GM12878 (cell line): Measurements from ENCODE around the gene NAP1L5. TPM values are rescaled to one million over a fixed set of nuclear protein-coding genes. Genes with fewer than 3 reads are reported as not detected.

Source experiments
- ATAC-seq: fragments of 200-7000 bp; cut with Tn5 transposase; 3 replicates; pipeline ENCODE4 v1.9.1; 2020; ENCODE audit warnings: mild to moderate bottlenecking, moderate library complexity
- BruUV-seq: library from RNA; stranded (reverse); fragments of 400-500 nt; replicated peaks from 2 replicates; lab custom pipeline; 2021; lab: Mats Ljungman, UMichigan
- CTCF ChIA-PET: fragments of 300-600 bp; sonication (Branson Sonifier 250); formaldehyde crosslinking; extraction: SDS; loops from one replicate; lab custom pipeline; 2021; ENCODE audit warnings: inconsistent platforms; lab: Yijun Ruan, JAX
- POLR2A ChIA-PET: fragments of 350-600 bp; formaldehyde crosslinking; extraction: SDS; loops from one replicate; lab custom pipeline; 2021; ENCODE audit warnings: inconsistent platforms; lab: Charles Lee
- RAD21 ChIA-PET: fragments of 300-600 bp; sonication (Branson Sonifier 250); formaldehyde crosslinking; loops from one replicate; lab custom pipeline; 2023; ENCODE audit warnings: antibody characterized with exemption; ENCODE audit not compliant: unreplicated experiment; lab: Charles Lee
- SMC1A ChIA-PET: fragments of 300-600 bp; sonication (Branson Sonifier 250); formaldehyde crosslinking; loops from one replicate; lab custom pipeline; 2023; ENCODE audit not compliant: unreplicated experiment, uncharacterized antibody; lab: Charles Lee
- DNase-seq: peaks from one replicate; pipeline ENCODE4 v3.0.0-alpha.2; 2011; ENCODE audit warnings: low read depth, low spot score
- FAIRE-seq: peaks from 3 replicates; lab custom pipeline; 2011; peaks lifted over from hg19 to GRCh38; lab: Jason Lieb, UNC
- H2AFZ ChIP-seq: 2 replicates; pipeline ENCODE4 v1.6.0; 2011; ENCODE audit warnings: low read depth, low read length, control low read depth; ENCODE audit not compliant: control insufficient read depth
- H3K27ac ChIP-seq: 2 replicates; pipeline ENCODE4 v1.5.1; 2011; ENCODE audit warnings: control low read depth; ENCODE audit not compliant: control insufficient read depth, insufficient read depth
- H3K27me3 ChIP-seq, 2 experiments: replicated peaks in 1 of 2; 2 replicates each; pipeline versions ENCODE4 v1.6.0 to v1.6.1; 2011; ENCODE audit warnings: low read length in 1 of 2; ENCODE audit not compliant: control insufficient read depth in 2 of 2, insufficient read depth in 2 of 2
- H3K36me3 ChIP-seq, 2 experiments: 2 replicates each; pipeline ENCODE4 v1.5.1; 2011; ENCODE audit warnings: low read length in 1 of 2; ENCODE audit not compliant: control insufficient read depth in 2 of 2, insufficient read depth in 2 of 2
- H3K4me1 ChIP-seq: 2 replicates; pipeline ENCODE4 v1.6.1; 2011; ENCODE audit warnings: mild to moderate bottlenecking, low read length, moderate library complexity, mixed read lengths; ENCODE audit not compliant: control insufficient read depth, insufficient read depth
- H3K4me2 ChIP-seq: 2 replicates; pipeline ENCODE4 v1.6.0; 2011; ENCODE audit warnings: control low read depth; ENCODE audit not compliant: control insufficient read depth, insufficient read depth
- H3K4me3 ChIP-seq: fragments of 200-600 bp; sonication (generic); 2 replicates; pipeline ENCODE4 v1.5.1; 2016
- H3K79me2 ChIP-seq: 2 replicates; pipeline ENCODE4 v1.6.0; 2011; ENCODE audit warnings: low read length; ENCODE audit not compliant: control insufficient read depth, insufficient read depth
- H3K9ac ChIP-seq: 2 replicates; pipeline ENCODE4 v1.8.0; 2011; ENCODE audit warnings: low read length, control low read depth, mixed read lengths; ENCODE audit not compliant: control insufficient read depth, insufficient read depth
- H3K9me3 ChIP-seq: replicated peaks from 3 replicates; pipeline ENCODE4 v1.5.1; 2011; ENCODE audit warnings: mild to moderate bottlenecking, low read length; ENCODE audit not compliant: control insufficient read depth, insufficient read depth
- H4K20me1 ChIP-seq: 2 replicates; pipeline ENCODE4 v1.6.0; 2011; ENCODE audit not compliant: control insufficient read depth, insufficient read depth
- CHD4 ChIP-seq: fragments of 200-600 bp; sonication (generic); IDR thresholded peaks from 2 replicates; pipeline ENCODE4 v1.6.1; 2016; ENCODE audit warnings: mild to moderate bottlenecking
- IKZF2 ChIP-seq, 2 experiments: fragments of 450-650 bp; IDR thresholded peaks; 2 replicates each; pipeline ENCODE4 v1.6.1; 2017; ENCODE audit warnings: mild to moderate bottlenecking in 2 of 2, moderate library complexity in 2 of 2
- JUND ChIP-seq: IDR thresholded peaks from 2 replicates; pipeline ENCODE4 v1.6.1; 2012; ENCODE audit warnings: low read depth, mild to moderate bottlenecking, low read length, improper control_type of control experiment, moderate library complexity
- KAT2A ChIP-seq: conservative IDR thresholded peaks from 2 replicates; pipeline ENCODE4 v1.6.1; 2011; ENCODE audit warnings: low read depth, low read length; ENCODE audit not compliant: control insufficient read depth
- NFXL1 ChIP-seq: fragments of 450-650 bp; IDR thresholded peaks from 2 replicates; pipeline ENCODE4 v1.6.1; 2017; ENCODE audit warnings: antibody characterized with exemption, mild to moderate bottlenecking, borderline replicate concordance
- PML ChIP-seq: IDR thresholded peaks from 2 replicates; pipeline ENCODE4 v1.6.1; 2012; ENCODE audit warnings: low read length, inconsistent platforms
- RBBP5 ChIP-seq: fragments of 200-600 bp; sonication (generic); conservative IDR thresholded peaks from 2 replicates; pipeline ENCODE4 v1.6.1; 2016
- SIN3A ChIP-seq: IDR thresholded peaks from 2 replicates; pipeline ENCODE4 v1.6.1; 2012; ENCODE audit warnings: low read depth, low read length, improper control_type of control experiment
- SPI1 ChIP-seq: IDR thresholded peaks from 2 replicates; pipeline ENCODE4 v1.6.1; 2011; ENCODE audit warnings: low read depth, mild to moderate bottlenecking, low read length, moderate library complexity, borderline replicate concordance; ENCODE audit not compliant: insufficient read depth
- ZNF217 ChIP-seq: fragments of 450-650 bp; IDR thresholded peaks from 2 replicates; pipeline ENCODE4 v1.6.1; 2017; ENCODE audit warnings: antibody characterized with exemption, mild to moderate bottlenecking
- WGBS: methylation state at CpG from one replicate; pipeline ENCODE4 v1.1.6; 2016; ENCODE audit warnings: low lambda C conversion rate; ENCODE audit not compliant: insufficient replicate concordance, insufficient coverage; ENCODE audit errors: missing lambda C conversion rate; 5-methylcytosine and 5-hydroxymethylcytosine counted together
- in situ Hi-C: fragments of 300-500 bp; cut with MboI; formaldehyde crosslinking; loops from 9 replicates; pipeline ENCODE4 v1.14.3; 2018; ENCODE audit warnings: mixed read lengths
- intact Hi-C: fragments of 100-400 bp; cut with micrococcal nuclease; formaldehyde crosslinking; loops from one replicate; pipeline ENCODE4 v1.14.2; 2022; ENCODE audit not compliant: unreplicated experiment
- polyA plus RNA-seq, 11 experiments: library from polyadenylated mRNA; depleted of rRNA in 4 of 11; unstranded in 6 of 11; stranded (reverse) in 5 of 11; fragments of >200 nt; fragmentation: Nextera tagmentation in 4 of 11; fragmentation: Illumina TruSeq in 1 of 11; extraction: Ambion mirVana in 4 of 11; extraction: Trizol in 1 of 11; gene quantifications; 1 replicate in 1 of 11; 2 replicates in 10 of 11; pipeline versions ENCODE4 v1.2.1 to v1.2.3, GENCODE V29; 2011 to 2016; ENCODE audit warnings: inconsistent platforms in 2 of 11, missing spikeins in 2 of 11, low read depth in 1 of 11
- total RNA-seq, 4 experiments: library from RNA; depleted of rRNA in 3 of 4; stranded (reverse); fragments of >200 nt in 3 of 4; fragmentation: Illumina TruSeq in 1 of 4; extraction: Trizol in 1 of 4; gene quantifications; 2 replicates each; pipeline versions ENCODE4 v1.2.1 to v1.2.3, GENCODE V29; 2013 to 2021
- TF ChIP-seq, protein P1 (sequence below): IDR thresholded peaks from 2 replicates; pipeline ENCODE4 v1.6.1; 2012; ENCODE audit warnings: low read depth, low read length, improper control_type of control experiment
- TF ChIP-seq, protein P2 (sequence below): fragments of 450-650 bp; formaldehyde crosslinking; IDR thresholded peaks from 2 replicates; pipeline ENCODE4 v1.4.0; 2022; ENCODE audit warnings: mild to moderate bottlenecking, moderate library complexity
- TF ChIP-seq, protein P3 (sequence below): IDR thresholded peaks from 2 replicates; pipeline ENCODE4 v1.6.1; 2012; ENCODE audit warnings: low read depth, low read length, improper control_type of control experiment

NAP1L5 gene
- total and polyA plus RNA-seq, 10 of the 15 experiments (the other 5 are each of a cell fraction or from before 2014, with no cell fraction given) = 2.1 to 5.3 (median 3.7) TPM

DNA sequence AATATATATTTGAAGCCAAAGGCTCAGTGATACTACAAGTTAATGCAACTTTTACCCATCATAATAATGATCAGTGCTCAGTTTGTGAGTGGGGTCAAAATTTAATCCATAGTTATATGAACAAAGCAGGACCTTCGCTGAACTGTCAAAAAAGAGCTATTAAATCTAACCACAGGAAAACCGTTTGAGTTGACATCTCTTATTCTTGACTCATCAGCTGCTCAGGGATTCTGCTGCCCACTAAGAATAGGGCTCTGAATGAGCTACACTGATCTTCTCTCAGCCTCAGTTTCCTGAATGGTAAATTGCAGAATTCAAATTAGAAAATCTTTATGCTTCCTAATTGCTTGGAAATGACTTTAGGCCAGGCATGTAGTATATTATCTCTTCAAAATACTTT, 44.9 kb upstream of the NAP1L5 start:
- no peaks in the 10 kb centered on the region for H3K27me3 ChIP-seq
- ChIA-PET CTCF (no interaction called here), POLR2A (no interaction called here), RAD21 (interaction anchor here (0.6 to 1.1 kb wide), 2 partner anchors 10 to 37 kb away, joined by 3 to 4 read pairs; no protein-coding TSS in a partner anchor), SMC1A (interaction anchor here (1.6 to 1.7 kb wide), 2 partner anchors 15 to 210 kb away, joined by 3 to 6 read pairs; no protein-coding TSS in a partner anchor)
- H3K4me2 ChIP-seq = no peak overlapping the region
- no peaks in the 10 kb centered on the region for H3K36me3 ChIP-seq
- H3K9ac ChIP-seq = no peak overlapping the region
- H4K20me1 ChIP-seq = no peaks in the 10 kb centered on the region
- no peaks in the 10 kb centered on the region for H3K79me2 ChIP-seq
- TF ChIP-seq PML (no peak), KAT2A (no peak), CHD4 (no peak), IKZF2 (IDR thresholded peaks at IDR 0.05) (no peak), RBBP5 (no peak), NFXL1 (no peak), JUND (no peak), ZNF217 (no peak), SPI1 (no peak), SIN3A (no peak)
- TF ChIP-seq, protein P1, sequence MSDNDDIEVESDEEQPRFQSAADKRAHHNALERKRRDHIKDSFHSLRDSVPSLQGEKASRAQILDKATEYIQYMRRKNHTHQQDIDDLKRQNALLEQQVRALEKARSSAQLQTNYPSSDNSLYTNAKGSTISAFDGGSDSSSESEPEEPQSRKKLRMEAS = no peak
- TF ChIP-seq, protein P2, sequence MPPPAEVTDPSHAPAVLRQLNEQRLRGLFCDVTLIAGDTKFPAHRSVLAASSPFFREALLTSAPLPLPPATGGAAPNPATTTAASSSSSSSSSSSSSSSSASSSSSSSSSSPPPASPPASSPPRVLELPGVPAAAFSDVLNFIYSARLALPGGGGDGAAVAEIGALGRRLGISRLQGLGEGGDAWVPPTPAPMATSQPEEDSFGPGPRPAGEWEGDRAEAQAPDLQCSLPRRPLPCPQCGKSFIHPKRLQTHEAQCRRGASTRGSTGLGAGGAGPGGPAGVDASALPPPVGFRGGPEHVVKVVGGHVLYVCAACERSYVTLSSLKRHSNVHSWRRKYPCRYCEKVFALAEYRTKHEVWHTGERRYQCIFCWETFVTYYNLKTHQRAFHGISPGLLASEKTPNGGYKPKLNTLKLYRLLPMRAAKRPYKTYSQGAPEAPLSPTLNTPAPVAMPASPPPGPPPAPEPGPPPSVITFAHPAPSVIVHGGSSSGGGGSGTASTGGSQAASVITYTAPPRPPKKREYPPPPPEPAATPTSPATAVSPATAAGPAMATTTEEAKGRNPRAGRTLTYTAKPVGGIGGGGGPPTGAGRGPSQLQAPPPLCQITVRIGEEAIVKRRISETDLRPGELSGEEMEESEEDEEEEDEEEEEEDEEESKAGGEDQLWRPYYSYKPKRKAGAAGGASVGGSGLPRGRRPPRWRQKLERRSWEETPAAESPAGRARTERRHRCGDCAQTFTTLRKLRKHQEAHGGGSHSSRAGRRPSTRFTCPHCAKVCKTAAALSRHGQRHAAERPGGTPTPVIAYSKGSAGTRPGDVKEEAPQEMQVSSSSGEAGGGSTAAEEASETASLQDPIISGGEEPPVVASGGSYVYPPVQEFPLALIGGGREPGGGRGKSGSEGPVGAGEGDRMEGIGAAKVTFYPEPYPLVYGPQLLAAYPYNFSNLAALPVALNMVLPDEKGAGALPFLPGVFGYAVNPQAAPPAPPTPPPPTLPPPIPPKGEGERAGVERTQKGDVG (CRISPR knock-in tag) = no peak
- TF ChIP-seq, protein P3, sequence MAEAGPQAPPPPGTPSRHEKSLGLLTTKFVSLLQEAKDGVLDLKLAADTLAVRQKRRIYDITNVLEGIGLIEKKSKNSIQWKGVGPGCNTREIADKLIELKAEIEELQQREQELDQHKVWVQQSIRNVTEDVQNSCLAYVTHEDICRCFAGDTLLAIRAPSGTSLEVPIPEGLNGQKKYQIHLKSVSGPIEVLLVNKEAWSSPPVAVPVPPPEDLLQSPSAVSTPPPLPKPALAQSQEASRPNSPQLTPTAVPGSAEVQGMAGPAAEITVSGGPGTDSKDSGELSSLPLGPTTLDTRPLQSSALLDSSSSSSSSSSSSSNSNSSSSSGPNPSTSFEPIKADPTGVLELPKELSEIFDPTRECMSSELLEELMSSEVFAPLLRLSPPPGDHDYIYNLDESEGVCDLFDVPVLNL = no peak
- intact Hi-C loops (no loop called here), in situ Hi-C loops (no loop called here)
- BruUV-seq = no TSS peak
- no peaks in the 10 kb centered on the region for H3K9me3 ChIP-seq
- no peaks in the 10 kb centered on the region for H3K4me1 ChIP-seq
- ATAC-seq (no peak), DNase-seq (no peak), FAIRE-seq (no peak)
- 14% methylated on average over 2 of the region's 2 CpGs for WGBS
- no peak overlapping the region for H2AFZ ChIP-seq
- H3K4me3 ChIP-seq = no peak overlapping the region
- H3K27ac ChIP-seq = no peak overlapping the region
